ENCODE results near the gene MREG.

MREG gene

GRCh38 chr2:215910180-215910579 is 103.2 kb downstream of the MREG start:
- TF ChIP-seq, protein P1, sequence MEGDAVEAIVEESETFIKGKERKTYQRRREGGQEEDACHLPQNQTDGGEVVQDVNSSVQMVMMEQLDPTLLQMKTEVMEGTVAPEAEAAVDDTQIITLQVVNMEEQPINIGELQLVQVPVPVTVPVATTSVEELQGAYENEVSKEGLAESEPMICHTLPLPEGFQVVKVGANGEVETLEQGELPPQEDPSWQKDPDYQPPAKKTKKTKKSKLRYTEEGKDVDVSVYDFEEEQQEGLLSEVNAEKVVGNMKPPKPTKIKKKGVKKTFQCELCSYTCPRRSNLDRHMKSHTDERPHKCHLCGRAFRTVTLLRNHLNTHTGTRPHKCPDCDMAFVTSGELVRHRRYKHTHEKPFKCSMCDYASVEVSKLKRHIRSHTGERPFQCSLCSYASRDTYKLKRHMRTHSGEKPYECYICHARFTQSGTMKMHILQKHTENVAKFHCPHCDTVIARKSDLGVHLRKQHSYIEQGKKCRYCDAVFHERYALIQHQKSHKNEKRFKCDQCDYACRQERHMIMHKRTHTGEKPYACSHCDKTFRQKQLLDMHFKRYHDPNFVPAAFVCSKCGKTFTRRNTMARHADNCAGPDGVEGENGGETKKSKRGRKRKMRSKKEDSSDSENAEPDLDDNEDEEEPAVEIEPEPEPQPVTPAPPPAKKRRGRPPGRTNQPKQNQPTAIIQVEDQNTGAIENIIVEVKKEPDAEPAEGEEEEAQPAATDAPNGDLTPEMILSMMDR (IDR thresholded peaks at IDR 0.05; ENCODE audit: low read depth, low read length) = no peak
- no peak overlapping the region for H3K4me3 ChIP-seq (ENCODE audit: low read depth, low read length)

- H3K4me3 ChIP-seq (ENCODE audit: low read depth, low read length) = no peak overlapping the region
- TF ChIP-seq, protein P1 (IDR thresholded peaks at IDR 0.05; ENCODE audit: low read depth, low read length) = no peak
These were observed 106.2 kb downstream of the MREG start for GRCh38 chr2:215907147-215907546.

DNA sequence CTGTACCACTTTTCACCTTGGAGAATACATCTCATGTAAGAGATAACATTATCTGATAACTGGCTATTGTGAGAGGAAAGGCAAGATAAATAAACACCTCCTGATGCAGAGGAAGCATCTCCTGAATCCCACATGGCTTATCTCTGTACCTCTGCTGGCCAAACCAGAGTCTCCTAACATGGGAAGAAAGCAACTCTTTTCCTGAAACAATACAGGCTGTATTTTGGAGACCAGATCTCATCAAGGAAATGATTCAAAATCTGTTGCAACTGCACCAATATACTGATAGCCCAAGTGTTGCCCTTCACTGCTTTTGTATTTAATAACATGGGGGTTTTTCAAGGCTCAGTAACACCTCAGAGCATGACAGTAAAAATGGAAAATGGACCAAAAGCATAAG is 106.9 kb downstream of the MREG start:
- TF ChIP-seq, protein P1 (IDR thresholded peaks at IDR 0.05; ENCODE audit: low read depth, low read length) = no peak
- no peak overlapping the region for H3K4me3 ChIP-seq (ENCODE audit: low read depth, low read length)

DNA sequence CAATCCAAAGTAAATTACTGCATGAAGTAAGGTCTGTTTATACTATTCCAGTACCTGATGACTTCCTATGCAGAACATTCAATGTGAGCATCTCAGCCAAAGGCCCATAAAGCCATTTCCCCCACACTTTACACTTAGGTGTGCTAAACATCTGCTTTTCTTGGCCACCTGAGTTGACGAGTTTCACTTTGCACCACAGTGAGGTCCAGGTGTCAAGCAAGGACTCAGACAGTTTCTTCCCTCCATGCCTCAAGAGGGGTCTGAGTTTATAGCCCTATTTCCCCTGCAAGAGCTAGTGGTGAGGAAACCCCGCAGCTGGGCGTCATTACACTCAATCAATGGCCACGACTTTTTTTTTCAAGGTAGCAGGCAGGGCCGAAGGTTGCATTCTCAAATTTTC is 107.7 kb downstream of the MREG start:
- no peak overlapping the region for H3K4me3 ChIP-seq (ENCODE audit: low read depth, low read length)
- TF ChIP-seq, protein P1 (IDR thresholded peaks at IDR 0.05; ENCODE audit: low read depth, low read length) = no peak

DNA sequence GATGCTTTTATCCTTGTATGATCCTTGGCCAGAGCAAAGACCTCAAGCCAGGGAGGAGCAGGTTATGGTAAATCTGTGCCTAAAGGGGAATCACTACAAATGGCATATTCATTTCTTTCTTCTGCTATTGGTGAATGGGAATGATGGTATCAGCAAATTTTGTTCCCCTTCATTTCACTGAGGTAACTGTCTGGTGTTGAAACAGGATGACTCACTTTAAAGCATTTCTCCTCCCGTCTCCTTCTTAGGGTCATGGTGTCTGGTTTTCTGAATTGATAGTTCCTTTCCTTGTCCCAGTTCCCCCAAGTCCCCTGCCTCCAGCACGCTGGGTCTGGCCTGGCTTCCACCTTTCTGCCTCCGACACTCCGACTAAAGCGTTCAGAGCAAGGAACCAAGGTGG is 109.2 kb downstream of the MREG start:
- no peak overlapping the region for H3K4me3 ChIP-seq (ENCODE audit: low read depth, low read length)

GRCh38 chr2:215903203-215903602 is 110.1 kb downstream of the MREG start:
- TF ChIP-seq, protein P1 (IDR thresholded peaks at IDR 0.05; ENCODE audit: low read depth, low read length) = no peak
- no peak overlapping the region for H3K4me3 ChIP-seq (ENCODE audit: low read depth, low read length)

More for the DNA sequence above, 109.2 kb downstream of the MREG start:
- TF ChIP-seq, protein P1 (IDR thresholded peaks at IDR 0.05; ENCODE audit: low read depth, low read length) = no peak

DNA sequence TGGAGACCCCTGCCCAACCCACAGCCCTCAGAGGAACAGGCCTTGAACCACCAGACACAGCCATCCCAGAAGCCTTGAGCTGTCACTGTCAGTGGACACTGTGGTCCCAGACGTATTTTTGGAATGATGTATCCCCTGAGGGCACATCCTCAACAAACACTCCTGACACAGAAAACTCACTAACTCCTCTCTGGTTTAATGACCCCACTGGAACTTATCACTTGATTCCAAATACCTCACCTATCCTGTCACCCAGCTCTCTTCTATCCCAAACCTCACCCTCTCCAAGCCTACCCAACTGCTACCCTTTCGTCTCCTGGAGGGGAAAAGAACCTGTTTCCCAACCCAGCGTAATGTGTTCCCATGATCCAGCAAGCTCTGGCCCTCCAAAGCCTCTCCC is 111.6 kb downstream of the MREG start:
- no peak overlapping the region for H3K4me3 ChIP-seq (ENCODE audit: low read depth, low read length)
- TF ChIP-seq, protein P1 (IDR thresholded peaks at IDR 0.05; ENCODE audit: low read depth, low read length) = no peak

Measured in WI38 (cell line).